ENCODE measurements around the gene CLK4. TPM values are rescaled to one million over a fixed set of nuclear protein-coding genes. Genes with fewer than 3 reads are reported as not detected.

CLK4 gene
- total RNA-seq, 4 donors from 2014 or later = 15.5 to 77.3 (median 34.1) TPM

GRCh38 chr5:178561746-178562264 lies 65.0 kb downstream of the CLK4 start:
- DNase-seq (ENCODE audit: low spot score in 2 of 2) = no peak
- no peak overlapping the region for H3K4me3 ChIP-seq
- no peaks in the 10 kb centered on the region for H3K4me1 ChIP-seq
- no peaks in the 10 kb centered on the region for H3K36me3 ChIP-seq
- no peaks in the 10 kb centered on the region for H3K27me3 ChIP-seq
- 84% methylated on average over 23 of the region's 23 CpGs for WGBS
- H3K27ac ChIP-seq = no peak overlapping the region
- H3K9me3 ChIP-seq = no peaks in the 10 kb centered on the region
- TF ChIP-seq EP300 (IDR thresholded peaks at IDR 0.05) = no peak
- no peak for TF ChIP-seq POLR2A (IDR thresholded peaks at IDR 0.05)
- TF ChIP-seq, protein P1, sequence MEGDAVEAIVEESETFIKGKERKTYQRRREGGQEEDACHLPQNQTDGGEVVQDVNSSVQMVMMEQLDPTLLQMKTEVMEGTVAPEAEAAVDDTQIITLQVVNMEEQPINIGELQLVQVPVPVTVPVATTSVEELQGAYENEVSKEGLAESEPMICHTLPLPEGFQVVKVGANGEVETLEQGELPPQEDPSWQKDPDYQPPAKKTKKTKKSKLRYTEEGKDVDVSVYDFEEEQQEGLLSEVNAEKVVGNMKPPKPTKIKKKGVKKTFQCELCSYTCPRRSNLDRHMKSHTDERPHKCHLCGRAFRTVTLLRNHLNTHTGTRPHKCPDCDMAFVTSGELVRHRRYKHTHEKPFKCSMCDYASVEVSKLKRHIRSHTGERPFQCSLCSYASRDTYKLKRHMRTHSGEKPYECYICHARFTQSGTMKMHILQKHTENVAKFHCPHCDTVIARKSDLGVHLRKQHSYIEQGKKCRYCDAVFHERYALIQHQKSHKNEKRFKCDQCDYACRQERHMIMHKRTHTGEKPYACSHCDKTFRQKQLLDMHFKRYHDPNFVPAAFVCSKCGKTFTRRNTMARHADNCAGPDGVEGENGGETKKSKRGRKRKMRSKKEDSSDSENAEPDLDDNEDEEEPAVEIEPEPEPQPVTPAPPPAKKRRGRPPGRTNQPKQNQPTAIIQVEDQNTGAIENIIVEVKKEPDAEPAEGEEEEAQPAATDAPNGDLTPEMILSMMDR (IDR thresholded peaks at IDR 0.05) = no peak
- TF ChIP-seq POLR2AphosphoS5 (IDR thresholded peaks at IDR 0.05) = no peak

DNA sequence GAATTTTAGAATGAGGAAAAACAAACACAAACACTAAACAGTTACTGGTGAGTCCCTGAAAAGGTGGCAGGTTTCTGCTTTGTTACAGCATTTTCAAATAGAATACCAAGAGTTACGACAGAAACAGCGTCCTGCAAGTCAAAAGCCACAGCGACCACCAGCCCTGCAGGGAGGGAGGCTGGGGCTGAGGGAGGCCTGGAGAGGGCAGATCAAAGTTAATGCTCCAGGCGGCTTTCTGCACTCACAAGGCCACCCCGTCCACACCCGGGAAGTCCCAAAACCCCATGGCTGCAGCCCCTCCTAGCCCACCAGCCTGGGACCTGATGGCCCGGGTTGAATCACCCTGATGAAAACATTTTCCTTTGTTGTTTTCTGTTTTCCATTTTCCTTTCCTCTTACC lies 65.9 kb downstream of the CLK4 start:
- no peaks in the 10 kb centered on the region for H3K4me1 ChIP-seq
- H3K27me3 ChIP-seq = no peaks in the 10 kb centered on the region
- DNase-seq (ENCODE audit: low spot score in 2 of 2) = no peak
- H3K9me3 ChIP-seq = no peaks in the 10 kb centered on the region
- 77% methylated on average over 7 of the region's 7 CpGs for WGBS
- no peak overlapping the region for H3K27ac ChIP-seq
- TF ChIP-seq EP300 (IDR thresholded peaks at IDR 0.05) (no peak), POLR2AphosphoS5 (IDR thresholded peaks at IDR 0.05) (no peak), POLR2A (IDR thresholded peaks at IDR 0.05) (no peak)
- TF ChIP-seq, protein P1 (IDR thresholded peaks at IDR 0.05) = no peak
- no peak overlapping the region for H3K4me3 ChIP-seq
- no peaks in the 10 kb centered on the region for H3K36me3 ChIP-seq

DNA sequence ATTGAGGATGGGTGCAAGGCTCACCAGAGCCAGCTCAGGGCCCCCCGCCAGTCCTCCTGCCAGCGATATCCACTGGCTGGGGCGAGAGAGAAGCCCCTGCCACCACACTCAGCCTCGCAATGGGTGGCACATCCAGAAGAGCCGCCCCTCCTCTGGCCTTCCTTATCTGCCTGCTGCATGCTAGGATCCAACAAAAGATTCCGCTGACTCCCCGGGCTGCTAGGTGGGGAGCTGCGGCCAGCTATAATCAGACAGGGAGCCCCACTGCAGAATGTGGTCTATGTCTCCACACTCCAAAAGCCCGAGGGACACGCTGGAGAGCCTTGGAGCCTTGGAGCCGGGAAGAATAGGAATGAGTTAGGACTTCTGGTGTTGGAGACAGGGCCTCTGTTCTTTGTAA lies 69.4 kb downstream of the CLK4 start:
- Histone ChIP-seq H3K27me3 (no peaks in the 10 kb centered on the region), H3K27ac (no peak overlapping the region), H3K9me3 (no peaks in the 10 kb centered on the region), H3K36me3 (no peaks in the 10 kb centered on the region), H3K4me3 (no peak overlapping the region), H3K4me1 (no peaks in the 10 kb centered on the region)
- WGBS = 94% methylated on average over 8 of the region's 11 CpGs
- TF ChIP-seq POLR2AphosphoS5 (IDR thresholded peaks at IDR 0.05) (no peak), POLR2A (IDR thresholded peaks at IDR 0.05) (no peak), EP300 (IDR thresholded peaks at IDR 0.05) (no peak)
- TF ChIP-seq, protein P1 (IDR thresholded peaks at IDR 0.05) = no peak
- DNase-seq (ENCODE audit: low spot score in 2 of 2) = no peak

DNA sequence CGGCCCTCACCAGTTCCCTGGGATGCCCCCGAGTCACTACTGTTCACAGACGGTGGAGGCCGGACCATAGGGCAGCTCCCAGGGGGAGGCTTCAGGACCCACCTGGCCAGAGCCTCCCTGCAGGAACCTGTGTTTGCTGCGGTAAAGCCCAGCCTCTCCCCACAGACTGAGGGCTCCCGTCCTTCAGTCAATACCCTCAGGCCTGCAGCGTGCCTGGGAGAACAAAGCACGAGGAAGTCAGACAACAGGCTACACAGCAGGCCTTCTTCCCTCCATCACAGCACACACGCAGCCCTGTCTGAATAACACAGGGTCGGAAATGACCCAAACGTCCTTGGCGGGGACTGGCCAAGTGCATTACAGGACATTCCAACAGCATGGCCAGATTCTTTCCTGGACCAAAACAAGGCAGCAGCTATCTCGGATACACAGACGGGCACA lies 71.1 kb downstream of the CLK4 start:
- WGBS = 68% methylated on average over 7 of the region's 14 CpGs
- no peaks in the 10 kb centered on the region for H3K4me1 ChIP-seq

DNA sequence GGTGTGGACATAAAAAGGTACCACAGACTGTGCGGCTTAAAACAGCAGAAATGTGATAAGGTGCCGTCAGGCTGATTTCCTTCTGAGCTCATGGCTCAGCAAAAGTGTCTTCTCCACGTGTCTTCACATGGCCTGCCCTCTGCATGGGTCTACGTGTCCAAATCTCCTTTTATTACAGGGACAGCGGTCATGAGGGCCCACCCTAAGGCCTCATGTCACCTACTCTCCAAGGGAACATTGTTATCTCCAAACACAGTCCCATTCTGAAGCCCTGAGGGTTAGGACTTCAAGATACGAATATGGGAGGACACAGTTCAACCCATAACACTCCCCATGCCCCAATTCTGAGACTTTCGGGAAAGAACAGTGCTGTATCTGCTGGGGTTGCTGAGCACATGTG lies 71.8 kb downstream of the CLK4 start:
- Histone ChIP-seq H3K9me3 (no peaks in the 10 kb centered on the region), H3K36me3 (no peaks in the 10 kb centered on the region), H3K27ac (no peak overlapping the region), H3K27me3 (peaks cover 4% of the 10 kb centered on the region), H3K4me1 (no peaks in the 10 kb centered on the region), H3K4me3 (no peak overlapping the region)
- 91% methylated on average over 7 of the region's 7 CpGs for WGBS
- TF ChIP-seq POLR2AphosphoS5 (IDR thresholded peaks at IDR 0.05) (no peak), POLR2A (IDR thresholded peaks at IDR 0.05) (no peak), EP300 (IDR thresholded peaks at IDR 0.05) (no peak)
- TF ChIP-seq, protein P1 (IDR thresholded peaks at IDR 0.05) = no peak
- DNase-seq (ENCODE audit: low spot score in 2 of 2) = no peak

More for the DNA sequence above, 71.1 kb downstream of the CLK4 start:
- Histone ChIP-seq H3K27ac (no peak overlapping the region), H3K9me3 (no peaks in the 10 kb centered on the region), H3K27me3 (peaks cover 4% of the 10 kb centered on the region), H3K4me3 (no peak overlapping the region), H3K36me3 (no peaks in the 10 kb centered on the region)
- TF ChIP-seq EP300 (IDR thresholded peaks at IDR 0.05) (no peak), POLR2A (IDR thresholded peaks at IDR 0.05) (no peak), POLR2AphosphoS5 (IDR thresholded peaks at IDR 0.05) (no peak)
- TF ChIP-seq, protein P1 (IDR thresholded peaks at IDR 0.05) = no peak
- DNase-seq (ENCODE audit: low spot score in 2 of 2) = no peak

Data from suprapubic skin (tissue), 4 donors.